Esophagus squamous epithelium (tissue), 4 donors: ENCODE data around the gene SRP19.

Experiments used
- POLR2A ChIP-seq, 4 donors: fragments of 450-650 bp; IDR thresholded peaks; one replicate each; pipeline ENCODE4 v1.6.1; 2017; ENCODE audit warnings: antibody characterized with exemption in 4 of 4, mild to moderate bottlenecking in 4 of 4, moderate library complexity in 3 of 4
- TF ChIP-seq, protein P1 (sequence below), 6 experiments: fragments of 450-650 bp in 4 of 6; fragments of 200-600 bp in 2 of 6; sonication (generic) in 2 of 6; IDR thresholded peaks; one replicate each; pipeline ENCODE4 v1.5.1; 2016 to 2019; ENCODE audit warnings: antibody characterized with exemption in 6 of 6, mild to moderate bottlenecking in 4 of 6, moderate library complexity in 4 of 6

DNA sequence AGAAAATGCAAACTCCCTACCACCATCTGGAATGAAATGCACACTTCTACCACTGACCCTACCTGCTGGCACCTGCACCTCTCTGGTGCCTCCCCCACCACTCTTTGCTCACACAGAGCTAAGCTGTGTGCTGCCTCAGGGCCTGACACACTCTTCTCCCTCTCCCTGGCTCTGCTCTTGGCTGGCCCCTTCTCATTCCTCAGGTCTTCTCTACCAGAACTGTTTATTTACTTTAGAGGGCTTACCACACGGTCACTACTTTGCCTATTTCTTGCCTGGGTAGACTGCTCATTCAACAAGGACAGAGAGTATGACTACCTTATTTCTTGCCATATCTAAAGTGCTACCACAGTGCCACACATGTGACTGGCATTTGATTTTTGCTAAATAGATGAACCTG, 57.6 kb downstream of the SRP19 start:
- TF ChIP-seq, protein P1, sequence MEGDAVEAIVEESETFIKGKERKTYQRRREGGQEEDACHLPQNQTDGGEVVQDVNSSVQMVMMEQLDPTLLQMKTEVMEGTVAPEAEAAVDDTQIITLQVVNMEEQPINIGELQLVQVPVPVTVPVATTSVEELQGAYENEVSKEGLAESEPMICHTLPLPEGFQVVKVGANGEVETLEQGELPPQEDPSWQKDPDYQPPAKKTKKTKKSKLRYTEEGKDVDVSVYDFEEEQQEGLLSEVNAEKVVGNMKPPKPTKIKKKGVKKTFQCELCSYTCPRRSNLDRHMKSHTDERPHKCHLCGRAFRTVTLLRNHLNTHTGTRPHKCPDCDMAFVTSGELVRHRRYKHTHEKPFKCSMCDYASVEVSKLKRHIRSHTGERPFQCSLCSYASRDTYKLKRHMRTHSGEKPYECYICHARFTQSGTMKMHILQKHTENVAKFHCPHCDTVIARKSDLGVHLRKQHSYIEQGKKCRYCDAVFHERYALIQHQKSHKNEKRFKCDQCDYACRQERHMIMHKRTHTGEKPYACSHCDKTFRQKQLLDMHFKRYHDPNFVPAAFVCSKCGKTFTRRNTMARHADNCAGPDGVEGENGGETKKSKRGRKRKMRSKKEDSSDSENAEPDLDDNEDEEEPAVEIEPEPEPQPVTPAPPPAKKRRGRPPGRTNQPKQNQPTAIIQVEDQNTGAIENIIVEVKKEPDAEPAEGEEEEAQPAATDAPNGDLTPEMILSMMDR (IDR thresholded peaks at IDR 0.05) = no peak
- no peak for TF ChIP-seq POLR2A (IDR thresholded peaks at IDR 0.05)
